Activated CD8-positive, alpha-beta T cell treated with anti-CD3 and anti-CD28 coated beads for 36 hours (primary cell): ENCODE measurements around the gene CD34. TPM values are rescaled to one million over a fixed set of nuclear protein-coding genes. Genes with fewer than 3 reads are reported as not detected.
"Not testable (repeated sequence)": the region's sequence is repeated elsewhere in the genome, so short reads cannot be mapped to it uniquely, and the experiment has no call there.

Experiments
- ATAC-seq: fragments of 200-7000 bp; cut with Tn5 transposase; one replicate; pipeline ENCODE4 v1.10.0; 2021; ENCODE audit warnings: mild to moderate bottlenecking, moderate library complexity
- CTCF ChIA-PET: fragments of 350-600 bp; sonication (Branson Sonifier 250); formaldehyde crosslinking; loops from one replicate; lab custom pipeline; 2021; ENCODE audit warnings: antibody characterized with exemption; lab: Charles Lee
- POLR2A ChIA-PET: fragments of 350-600 bp; sonication (Branson Sonifier 250); formaldehyde crosslinking; loops from one replicate; lab custom pipeline; 2021; ENCODE audit warnings: antibody characterized with exemption; lab: Charles Lee
- DNase-seq: peaks from one replicate; pipeline ENCODE4 v3.0.0-alpha.2; 2020
- H3K27ac Mint-ChIP-seq: one replicate; pipeline ENCODE4 v1.8.0; 2021; ENCODE audit warnings: mild to moderate bottlenecking, mixed read lengths
- H3K27me3 Mint-ChIP-seq: one replicate; pipeline ENCODE4 v1.8.0; 2021; ENCODE audit warnings: mixed read lengths
- H3K36me3 Mint-ChIP-seq: one replicate; pipeline ENCODE4 v1.8.0; 2021; ENCODE audit warnings: low read depth, mixed read lengths
- H3K4me1 Mint-ChIP-seq: one replicate; pipeline ENCODE4 v1.8.0; 2021; ENCODE audit warnings: low read depth, mixed read lengths
- H3K4me3 Mint-ChIP-seq: one replicate; pipeline ENCODE4 v1.8.0; 2021; ENCODE audit warnings: mild to moderate bottlenecking, moderate library complexity, mixed read lengths
- H3K9me3 Mint-ChIP-seq: one replicate; pipeline ENCODE4 v1.8.0; 2021; ENCODE audit warnings: mixed read lengths
- intact Hi-C: fragments of 100-400 bp; cut with micrococcal nuclease; formaldehyde crosslinking; loops from one replicate; pipeline ENCODE4 v1.10.0; 2022
- total RNA-seq, 2 experiments: library from RNA; stranded (reverse); gene quantifications; one replicate each; pipeline ENCODE4 v1.2.3, GENCODE V29; 2021
- TF ChIP-seq, protein P1 (sequence below): fragments of 200-600 bp; IDR thresholded peaks from one replicate; pipeline ENCODE4 v1.8.0; 2022; ENCODE audit warnings: antibody characterized with exemption, mild to moderate bottlenecking

CD34 gene
- total RNA-seq, 2 experiments from 2014 or later = 0.04 to 0.05 TPM

- Mint-ChIP-seq H3K4me1 (no peaks in the 10 kb centered on the region), H3K27me3 (peaks cover 11% of the 10 kb centered on the region), H3K27ac (no peak overlapping the region), H3K9me3 (no peaks in the 10 kb centered on the region), H3K4me3 (no peak overlapping the region), H3K36me3 (no peaks in the 10 kb centered on the region)
- intact Hi-C loops = no loop called here
- ChIA-PET POLR2A (no interaction called here), CTCF (interaction anchor here (1.1 to 4.4 kb wide), 4 partner anchors 9 to 60 kb away, joined by 3 to 27 read pairs (median 7); no protein-coding TSS in a partner anchor)
- TF ChIP-seq, protein P1, sequence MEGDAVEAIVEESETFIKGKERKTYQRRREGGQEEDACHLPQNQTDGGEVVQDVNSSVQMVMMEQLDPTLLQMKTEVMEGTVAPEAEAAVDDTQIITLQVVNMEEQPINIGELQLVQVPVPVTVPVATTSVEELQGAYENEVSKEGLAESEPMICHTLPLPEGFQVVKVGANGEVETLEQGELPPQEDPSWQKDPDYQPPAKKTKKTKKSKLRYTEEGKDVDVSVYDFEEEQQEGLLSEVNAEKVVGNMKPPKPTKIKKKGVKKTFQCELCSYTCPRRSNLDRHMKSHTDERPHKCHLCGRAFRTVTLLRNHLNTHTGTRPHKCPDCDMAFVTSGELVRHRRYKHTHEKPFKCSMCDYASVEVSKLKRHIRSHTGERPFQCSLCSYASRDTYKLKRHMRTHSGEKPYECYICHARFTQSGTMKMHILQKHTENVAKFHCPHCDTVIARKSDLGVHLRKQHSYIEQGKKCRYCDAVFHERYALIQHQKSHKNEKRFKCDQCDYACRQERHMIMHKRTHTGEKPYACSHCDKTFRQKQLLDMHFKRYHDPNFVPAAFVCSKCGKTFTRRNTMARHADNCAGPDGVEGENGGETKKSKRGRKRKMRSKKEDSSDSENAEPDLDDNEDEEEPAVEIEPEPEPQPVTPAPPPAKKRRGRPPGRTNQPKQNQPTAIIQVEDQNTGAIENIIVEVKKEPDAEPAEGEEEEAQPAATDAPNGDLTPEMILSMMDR = no peak
- DNase-seq (no peak), ATAC-seq (no peak)
These were observed 33.6 kb upstream of the CD34 start for GRCh38 chr1:207944571-207944970.

- intact Hi-C loops, ATAC-seq, H3K4me1 Mint-ChIP-seq, H3K36me3 Mint-ChIP-seq, H3K4me3 Mint-ChIP-seq, POLR2A ChIA-PET, H3K9me3 Mint-ChIP-seq, H3K27ac Mint-ChIP-seq, DNase-seq: not testable (repeated sequence)
- H3K27me3 Mint-ChIP-seq = peaks cover 15% of the 10 kb centered on the region
- CTCF ChIA-PET = interaction anchor here (1.0 to 1.4 kb wide), 2 partner anchors 22 to 57 kb away, joined by 3 to 6 read pairs; no protein-coding TSS in a partner anchor
These were observed 31.4 kb upstream of the CD34 start for GRCh38 chr1:207942337-207942741.

DNA sequence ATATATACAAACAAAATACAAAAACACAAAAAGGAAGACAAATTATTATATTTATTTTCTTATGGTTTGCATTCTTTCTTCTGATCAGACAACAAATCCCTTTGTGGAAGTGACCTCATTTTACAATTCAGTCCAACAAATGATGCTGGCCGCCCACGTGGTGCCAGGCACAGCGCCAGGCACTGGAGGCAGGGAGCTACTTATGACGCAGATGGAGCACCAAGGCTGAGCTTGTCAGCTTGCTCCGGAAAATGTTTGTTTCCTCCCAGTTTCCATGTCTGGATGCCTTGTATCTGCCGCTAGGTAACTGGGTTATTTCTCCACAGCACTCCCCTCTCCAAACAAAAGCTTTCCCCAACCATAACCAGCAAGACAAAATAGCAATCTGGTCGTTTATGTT, 30.7 kb upstream of the CD34 start:
- Mint-ChIP-seq H3K4me1 (no peaks in the 10 kb centered on the region), H3K27ac (no peak overlapping the region), H3K27me3 (peaks cover 15% of the 10 kb centered on the region), H3K36me3 (no peaks in the 10 kb centered on the region), H3K9me3 (no peaks in the 10 kb centered on the region), H3K4me3 (no peak overlapping the region)
- ChIA-PET POLR2A (no interaction called here), CTCF (interaction anchor here (1.4 kb wide), 1 partner anchor 57 kb away, joined by 6 read pairs; no protein-coding TSS in a partner anchor)
- intact Hi-C loops = no loop called here
- ATAC-seq (no peak), DNase-seq (no peak)
- TF ChIP-seq, protein P1 = no peak

GRCh38 chr1:207938016-207938415, 27.1 kb upstream of the CD34 start:
- ATAC-seq (no peak), DNase-seq (no peak)
- ChIA-PET CTCF (interaction anchor here (1.1 to 1.4 kb wide), 4 partner anchors 15 to 69 kb away, joined by 3 read pairs; no protein-coding TSS in a partner anchor), POLR2A (interaction anchor here (1.0 kb wide), 1 partner anchor 295 kb away, joined by 3 read pairs; no protein-coding TSS in a partner anchor)
- intact Hi-C loops = no loop called here
- Mint-ChIP-seq H3K27me3 (peaks cover 16% of the 10 kb centered on the region), H3K36me3 (no peaks in the 10 kb centered on the region), H3K27ac (no peak overlapping the region), H3K4me1 (no peaks in the 10 kb centered on the region), H3K4me3 (no peak overlapping the region), H3K9me3 (no peaks in the 10 kb centered on the region)
- TF ChIP-seq, protein P1 = no peak

DNA sequence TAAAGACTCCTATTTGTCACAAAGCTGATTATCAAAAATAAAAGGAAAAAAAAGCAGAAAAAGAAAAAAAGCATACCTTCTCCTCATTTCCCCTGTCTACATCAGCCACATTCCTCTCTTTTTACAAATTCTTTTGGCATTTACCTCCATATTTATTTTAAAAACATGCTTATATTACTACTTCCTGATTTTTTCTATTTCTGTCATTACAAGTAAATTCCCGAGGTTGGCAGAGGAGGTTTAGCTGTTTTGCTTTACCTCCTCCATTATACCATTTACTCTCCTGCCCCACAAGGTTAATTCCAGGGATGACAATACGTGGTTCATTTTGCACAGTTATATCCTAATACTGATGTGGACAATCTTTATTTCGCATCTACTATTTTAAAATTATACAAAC, 26.3 kb upstream of the CD34 start:
- POLR2A ChIA-PET = no interaction called here
- Mint-ChIP-seq H3K4me3 (no peak overlapping the region), H3K9me3 (no peaks in the 10 kb centered on the region), H3K27me3 (peaks cover 15% of the 10 kb centered on the region), H3K4me1 (no peaks in the 10 kb centered on the region), H3K27ac (no peak overlapping the region), H3K36me3 (no peaks in the 10 kb centered on the region)
- intact Hi-C loops = no loop called here
- no peak for DNase-seq
- no peak for ATAC-seq
- TF ChIP-seq, protein P1 = no peak
- CTCF ChIA-PET = interaction anchor here (1.2 to 1.8 kb wide), 4 partner anchors 16 to 52 kb away, joined by 3 to 7 read pairs (median 3); no protein-coding TSS in a partner anchor
